Chondrocyte (in vitro differentiated cells): ENCODE measurements around the gene ANKMY1. TPM values are rescaled to one million over a fixed set of nuclear protein-coding genes. Genes with fewer than 3 reads are reported as not detected.
A peak's percentile ranks its signal among the peaks of the same experiment; 100 is the strongest.

Experiments used
- DNase-seq: peaks from one replicate; pipeline ENCODE4 v3.0.0; 2021; ENCODE audit warnings: mixed read lengths, low spot score
- H3K27ac Mint-ChIP-seq: one replicate; pipeline ENCODE4 v1.8.0; 2021; ENCODE audit warnings: mild to moderate bottlenecking, moderate library complexity, mixed read lengths; ENCODE audit not compliant: unreplicated experiment
- H3K27me3 Mint-ChIP-seq: 2 replicates; pipeline ENCODE4 v1.8.0; 2021; ENCODE audit warnings: low read depth, mixed read lengths
- H3K36me3 Mint-ChIP-seq: 2 replicates; pipeline ENCODE4 v1.8.0; 2021; ENCODE audit warnings: low read depth, mixed read lengths
- H3K4me1 Mint-ChIP-seq: 2 replicates; pipeline ENCODE4 v1.8.0; 2021; ENCODE audit warnings: low read depth, mild to moderate bottlenecking, mixed read lengths
- H3K4me3 Mint-ChIP-seq: one replicate; pipeline ENCODE4 v1.8.0; 2021; ENCODE audit warnings: mild to moderate bottlenecking, moderate library complexity, mixed read lengths; ENCODE audit not compliant: unreplicated experiment
- H3K9me3 Mint-ChIP-seq: 2 replicates; pipeline ENCODE4 v1.8.0; 2021; ENCODE audit warnings: low read depth, mixed read lengths
- microRNA-seq: library from miRNA; unstranded; fragments of <30 nt; microRNA quantifications from one replicate; pipeline ENCODE4 v1.2.0, GENCODE V29; 2020; ENCODE audit warnings: borderline number of aligned reads
- total RNA-seq: library from RNA; stranded (reverse); gene quantifications from 3 replicates; pipeline ENCODE4 v1.2.1, GENCODE V29; 2021
- TF ChIP-seq, protein P1 (sequence below): fragments of 200-600 bp; sonication (generic); IDR thresholded peaks from 2 replicates; pipeline ENCODE4 v1.5.0; 2021; ENCODE audit warnings: antibody characterized with exemption, mild to moderate bottlenecking, moderate library complexity

Gene ANKMY1
- total RNA-seq, 1 donor from 2014 or later, result 10.8 TPM

DNA sequence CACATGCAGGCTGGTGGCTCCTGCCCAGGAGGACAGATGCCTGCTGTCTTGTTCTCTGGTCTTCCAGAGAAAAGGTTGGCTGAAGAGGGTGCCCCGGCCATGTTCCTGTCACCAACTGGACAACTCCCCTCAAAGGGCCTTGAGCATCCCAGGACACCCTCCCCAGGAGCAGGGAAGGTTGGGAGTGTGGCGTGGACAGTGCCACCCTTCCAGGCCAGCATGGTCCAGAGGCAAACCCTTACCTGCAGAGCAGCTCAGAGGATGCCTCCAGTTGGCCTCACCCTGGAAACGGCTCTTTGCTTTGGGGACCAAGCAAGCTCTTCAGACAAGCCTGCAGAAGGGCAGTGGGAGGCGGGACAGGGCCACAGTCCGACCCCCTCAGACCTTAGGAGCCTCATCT lies 127.2 kb downstream of the ANKMY1 start:
- H3K27ac Mint-ChIP-seq, result no peak overlapping the region
- no peak overlapping the region for H3K4me3 Mint-ChIP-seq
- H3K27me3 Mint-ChIP-seq, result no peaks in the 10 kb centered on the region
- peaks cover 6% of the 10 kb centered on the region for H3K9me3 Mint-ChIP-seq
- H3K36me3 Mint-ChIP-seq, result no peaks in the 10 kb centered on the region
- TF ChIP-seq, protein P1, sequence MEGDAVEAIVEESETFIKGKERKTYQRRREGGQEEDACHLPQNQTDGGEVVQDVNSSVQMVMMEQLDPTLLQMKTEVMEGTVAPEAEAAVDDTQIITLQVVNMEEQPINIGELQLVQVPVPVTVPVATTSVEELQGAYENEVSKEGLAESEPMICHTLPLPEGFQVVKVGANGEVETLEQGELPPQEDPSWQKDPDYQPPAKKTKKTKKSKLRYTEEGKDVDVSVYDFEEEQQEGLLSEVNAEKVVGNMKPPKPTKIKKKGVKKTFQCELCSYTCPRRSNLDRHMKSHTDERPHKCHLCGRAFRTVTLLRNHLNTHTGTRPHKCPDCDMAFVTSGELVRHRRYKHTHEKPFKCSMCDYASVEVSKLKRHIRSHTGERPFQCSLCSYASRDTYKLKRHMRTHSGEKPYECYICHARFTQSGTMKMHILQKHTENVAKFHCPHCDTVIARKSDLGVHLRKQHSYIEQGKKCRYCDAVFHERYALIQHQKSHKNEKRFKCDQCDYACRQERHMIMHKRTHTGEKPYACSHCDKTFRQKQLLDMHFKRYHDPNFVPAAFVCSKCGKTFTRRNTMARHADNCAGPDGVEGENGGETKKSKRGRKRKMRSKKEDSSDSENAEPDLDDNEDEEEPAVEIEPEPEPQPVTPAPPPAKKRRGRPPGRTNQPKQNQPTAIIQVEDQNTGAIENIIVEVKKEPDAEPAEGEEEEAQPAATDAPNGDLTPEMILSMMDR, result no peak
- peaks cover 12% of the 10 kb centered on the region for H3K4me1 Mint-ChIP-seq
- DNase-seq, result no peak

DNA sequence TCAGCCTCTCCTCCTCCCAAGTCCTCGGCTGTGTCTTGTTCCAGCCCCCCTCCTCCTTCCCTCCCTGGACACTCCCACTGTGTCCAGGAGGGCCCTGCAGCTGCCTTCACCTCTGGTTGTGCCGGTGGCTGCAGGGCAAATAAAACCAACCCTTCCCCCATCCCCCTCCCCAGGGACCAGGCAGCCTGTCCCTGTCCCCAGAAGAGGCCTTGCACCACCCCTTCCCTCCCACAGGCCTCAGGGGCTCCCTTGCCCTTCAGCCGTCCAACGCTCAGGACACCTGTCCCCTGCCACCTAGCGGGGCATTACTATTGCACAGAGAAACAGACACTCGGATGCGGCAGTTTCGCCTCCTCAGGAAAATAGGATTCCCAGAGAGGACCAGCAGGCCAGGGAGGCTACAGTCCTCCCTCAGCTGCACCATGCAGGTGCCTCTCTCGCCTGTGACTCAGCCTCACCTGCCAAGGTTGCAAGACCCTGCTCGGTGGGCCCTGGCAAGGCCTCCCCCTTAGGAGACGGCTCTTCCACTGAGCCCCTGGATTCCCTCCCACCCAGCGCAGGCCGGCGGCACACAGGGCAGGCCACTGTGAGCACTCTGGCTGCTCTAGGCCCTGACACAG lies 127.8 kb downstream of the ANKMY1 start:
- no peaks in the 10 kb centered on the region for H3K27me3 Mint-ChIP-seq
- DNase-seq, result no peak
- H3K4me1 Mint-ChIP-seq, result peaks cover 12% of the 10 kb centered on the region
- H3K27ac Mint-ChIP-seq, result no peak overlapping the region
- TF ChIP-seq, protein P1, result no peak
- no peak overlapping the region for H3K4me3 Mint-ChIP-seq
- no peaks in the 10 kb centered on the region for H3K36me3 Mint-ChIP-seq
- peaks cover 7% of the 10 kb centered on the region for H3K9me3 Mint-ChIP-seq

Small RNA genes within 50 kb of the gene (microRNA-seq; reads per million reads assigned to microRNA genes)
- 2,193 reads per million, percentile 85 among the genes with 10 or more reads in this experiment for gene MIR149

Other genes starting within 250 kb of the ANKMY1 start
- 261 to 354 TPM (median 264 TPM) in 3 replicates for gene GPC1, start 122.3 kb downstream of the ANKMY1 start, total RNA-seq
- 3.4 to 4.7 TPM (median 3.7 TPM) in 3 replicates for gene DUSP28, start 2.4 kb upstream of the ANKMY1 start, total RNA-seq
- 54.9 to 63.2 TPM (median 61.3 TPM) in 3 replicates for gene RNPEPL1, start 10.5 kb upstream of the ANKMY1 start, total RNA-seq
- 22.0 to 29.4 TPM (median 22.7 TPM) in 3 replicates for gene CAPN10, start 28.7 kb upstream of the ANKMY1 start, total RNA-seq
- 1.9 to 2.9 TPM (median 2.8 TPM) in 3 replicates for gene GPR35, start 67.5 kb upstream of the ANKMY1 start, total RNA-seq
- gene AQP12B, start 124.9 kb upstream of the ANKMY1 start, total RNA-seq, result not detected in 3 replicates
- not detected in 3 replicates for gene AQP12A, start 133.9 kb upstream of the ANKMY1 start, total RNA-seq